D721Med (cell line): ENCODE data around the gene EIF3I.
A peak's percentile ranks its signal among the peaks of the same experiment; 100 is the strongest.

Experiments
- DNase-seq: peaks from one replicate; pipeline ENCODE4 v3.0.0; 2011; ENCODE audit warnings: low spot score; ENCODE audit not compliant: insufficient read length
- FAIRE-seq: peaks from 2 replicates; lab custom pipeline; 2011; peaks lifted over from hg19 to GRCh38; lab: Jason Lieb, UNC
- CTCF ChIP-seq: IDR thresholded peaks from 2 replicates; pipeline ENCODE4 v1.5.1; 2012; ENCODE audit warnings: mild to moderate bottlenecking, control low read depth; ENCODE audit not compliant: insufficient read depth; ENCODE audit errors: missing control alignments

Gene EIF3I

DNA sequence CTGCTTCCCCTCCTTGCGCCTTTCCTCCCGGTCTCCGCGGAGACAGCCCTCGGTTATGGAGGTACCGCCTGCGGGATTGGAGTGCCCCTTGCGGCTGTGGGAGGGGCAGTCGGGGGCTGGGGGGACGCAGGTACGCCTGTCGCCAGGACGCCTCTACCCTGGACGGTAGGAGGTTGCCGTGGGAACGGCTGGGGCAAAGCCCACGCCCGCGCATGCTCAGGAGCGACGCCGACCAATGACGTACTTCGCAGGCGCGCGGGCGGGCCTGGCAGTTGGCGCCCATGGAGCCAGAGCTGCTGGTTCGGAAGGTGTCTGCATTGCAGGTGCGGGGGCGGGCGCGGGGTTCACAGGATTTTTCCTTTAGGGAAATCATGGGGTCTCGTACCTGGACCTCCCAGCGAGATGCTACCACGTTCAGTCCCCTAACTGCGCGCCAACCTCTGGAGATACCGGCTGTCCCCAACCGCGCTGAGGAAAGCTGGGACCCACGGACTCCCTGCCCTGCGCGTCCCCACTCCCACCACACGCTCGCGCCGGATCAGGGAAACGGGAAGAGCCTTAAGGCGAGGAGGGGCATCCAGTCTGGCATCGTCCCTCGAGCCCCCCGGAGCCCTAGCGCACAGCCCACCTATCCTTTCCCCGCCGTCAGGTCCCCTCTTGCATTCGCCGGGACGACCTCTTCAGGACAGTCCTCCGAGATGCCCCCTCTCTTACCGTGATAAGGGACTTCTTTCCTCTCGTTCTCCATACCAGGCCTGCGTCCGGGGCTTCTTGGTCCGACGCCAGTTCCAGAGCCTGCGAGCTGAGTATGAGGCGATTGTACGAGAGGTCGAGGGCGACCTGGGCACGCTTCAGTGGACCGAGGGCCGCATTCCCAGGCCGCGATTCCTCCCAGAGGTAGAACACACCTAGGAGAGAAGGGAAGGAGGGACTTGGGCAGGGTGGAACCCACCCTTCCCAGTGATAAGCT lies 16.5 kb upstream of the EIF3I start, which contains the start of gene IQCC:
Gene IQCC, plus strand, starts transcription at position 271 of the 970 bp plus-strand sequence. Its CDS starts 11 bp downstream, at position 282.
- no peak for FAIRE-seq
- TF ChIP-seq CTCF, result no peak
- DNase-seq, result peak; percentile 94

DNA sequence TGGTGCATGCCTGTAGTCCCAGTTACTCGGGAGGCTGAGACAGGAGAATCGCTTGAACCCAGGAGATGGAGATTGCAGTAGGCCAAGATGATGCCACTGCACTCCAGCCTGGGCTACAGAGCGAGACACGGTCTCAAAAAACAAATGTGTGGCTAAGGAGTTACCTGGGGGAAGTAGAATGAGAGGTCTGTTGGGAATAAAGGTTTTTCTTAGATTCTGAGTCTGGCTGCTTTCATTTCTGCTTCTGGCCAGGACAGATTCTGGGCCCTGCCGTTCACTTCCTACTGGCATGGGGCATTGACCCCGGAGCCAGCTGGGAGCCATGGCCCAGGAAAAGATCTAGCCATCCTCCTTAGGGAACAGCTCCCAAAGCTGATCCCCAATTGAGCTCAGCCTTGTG lies 13.7 kb upstream of the EIF3I start:
- no peak for DNase-seq
- no peak for TF ChIP-seq CTCF

GRCh38 chr1:32208891-32209328 lies 13.3 kb upstream of the EIF3I start, which contains the start of gene DCDC2B:
TSS of gene DCDC2B (plus strand) at chr1:32209089. CDS start at chr1:32209094, 5 bp downstream.
- DNase-seq, result no peak
- TF ChIP-seq CTCF, result no peak
- FAIRE-seq, result no peak

More for the DNA sequence above, 13.7 kb upstream of the EIF3I start:
- no peak for FAIRE-seq

DNA sequence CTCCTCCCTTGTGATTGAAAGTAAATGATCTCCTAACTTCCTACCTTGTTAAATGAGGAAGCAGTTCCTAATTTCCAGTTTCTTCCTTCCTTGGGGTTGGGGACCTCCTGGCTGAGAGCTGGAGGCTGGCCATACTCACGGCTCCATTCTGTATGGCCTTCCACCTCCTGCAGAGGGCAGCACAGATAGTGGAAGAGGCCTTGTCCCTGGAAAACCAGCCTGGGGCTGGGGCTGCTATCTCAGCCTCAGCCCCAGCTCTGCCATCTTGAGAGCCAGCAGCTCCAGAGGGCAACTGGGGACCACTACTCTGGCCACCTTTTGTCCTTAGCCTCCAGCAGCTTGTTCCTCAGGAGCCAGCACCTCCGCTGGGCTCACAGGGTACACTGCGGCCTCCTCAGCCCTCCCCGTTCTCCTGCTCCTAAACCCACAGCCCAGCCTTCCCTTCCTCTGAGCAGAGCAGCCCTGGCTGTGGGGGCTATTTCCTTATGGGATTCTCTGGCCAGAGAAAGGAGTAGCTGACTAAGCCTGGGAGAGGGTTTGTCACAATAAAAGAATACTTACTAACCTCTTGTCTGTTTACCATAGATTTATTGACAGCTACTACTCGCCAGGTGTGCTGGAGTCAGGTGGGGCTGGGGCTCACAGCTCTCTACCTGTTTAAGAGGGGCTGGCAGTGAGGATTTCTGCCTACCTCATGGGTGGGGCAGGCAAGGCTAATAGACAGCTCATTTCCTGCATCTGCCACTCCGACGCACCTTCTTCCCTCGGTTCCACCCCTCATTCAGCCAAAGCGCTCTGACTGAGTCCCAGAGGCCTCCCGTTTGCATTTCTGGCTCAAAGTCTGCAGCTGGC lies 6.4 kb upstream of the EIF3I start:
- DNase-seq, result peak; percentile 50
- FAIRE-seq, result no peak

GRCh38 chr1:32216566-32216965 lies 5.6 kb upstream of the EIF3I start:
- no peak for DNase-seq
- TF ChIP-seq CTCF, result no peak
- FAIRE-seq, result no peak

More for the DNA sequence above, 6.4 kb upstream of the EIF3I start:
- TF ChIP-seq CTCF, result peak; percentile 74

GRCh38 chr1:32219022-32219421 lies 3.2 kb upstream of the EIF3I start:
- TF ChIP-seq CTCF, result no peak
- DNase-seq (no peak), FAIRE-seq (no peak)
